ENCODE results near the gene ATXN1.

ATXN1 gene

DNA sequence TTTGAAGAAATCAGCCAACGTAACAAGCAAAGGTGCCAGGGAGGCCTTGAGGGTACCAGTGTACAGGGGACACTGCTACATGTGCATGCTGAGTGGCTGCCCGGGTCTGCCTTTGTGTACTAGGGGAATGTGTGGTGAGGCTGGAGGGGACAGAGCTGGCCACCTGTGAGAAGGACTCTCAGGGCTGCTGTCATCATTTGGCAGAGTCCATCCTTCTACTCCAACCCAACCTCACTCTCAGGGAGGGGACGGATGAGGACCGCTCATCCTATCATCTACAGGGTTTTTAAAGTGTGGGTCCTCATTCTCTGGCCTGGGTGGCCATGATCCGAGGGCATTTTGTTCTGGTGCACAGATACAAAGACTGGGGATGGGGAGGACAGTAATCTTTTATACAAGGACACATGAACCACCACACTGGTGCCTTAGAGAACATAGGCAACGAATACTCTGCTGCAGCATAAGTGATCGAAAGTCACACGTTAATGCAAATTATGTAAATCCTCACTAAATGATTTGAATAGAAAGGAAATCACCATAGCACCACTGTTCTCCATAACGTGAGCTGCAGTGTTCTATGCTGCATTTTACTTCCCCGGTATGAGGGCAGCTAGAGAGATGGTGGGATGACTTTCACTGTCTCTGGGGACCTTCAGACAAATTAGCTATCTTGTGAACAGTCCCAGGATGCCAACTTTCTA lies 341.5 kb downstream of the ATXN1 start:
- TF ChIP-seq CTCF (IDR thresholded peaks at IDR 0.05): no peak

DNA sequence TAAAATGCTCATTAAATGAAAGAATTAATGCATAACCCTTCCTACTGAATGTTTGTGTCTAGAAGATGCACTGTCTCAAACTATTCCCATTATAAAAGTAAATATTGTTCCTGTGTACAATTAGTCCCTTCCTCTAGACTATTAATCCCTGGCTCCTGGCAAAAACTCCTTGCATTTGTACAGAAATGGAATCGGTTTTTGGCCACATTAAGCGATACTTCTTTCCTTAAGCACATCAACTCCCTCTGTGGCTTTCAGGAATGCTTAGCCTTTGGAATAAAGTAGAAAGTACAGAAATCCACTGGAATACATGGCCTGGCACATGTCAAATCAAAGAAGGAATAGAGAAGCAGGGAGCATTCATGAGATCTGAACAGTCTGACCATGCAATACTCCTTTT lies 343.1 kb downstream of the ATXN1 start:
- TF ChIP-seq CTCF (IDR thresholded peaks at IDR 0.05): no peak

GRCh38 chr6:16415677-16416076 lies 345.6 kb downstream of the ATXN1 start:
- no peak for TF ChIP-seq CTCF (IDR thresholded peaks at IDR 0.05)

DNA sequence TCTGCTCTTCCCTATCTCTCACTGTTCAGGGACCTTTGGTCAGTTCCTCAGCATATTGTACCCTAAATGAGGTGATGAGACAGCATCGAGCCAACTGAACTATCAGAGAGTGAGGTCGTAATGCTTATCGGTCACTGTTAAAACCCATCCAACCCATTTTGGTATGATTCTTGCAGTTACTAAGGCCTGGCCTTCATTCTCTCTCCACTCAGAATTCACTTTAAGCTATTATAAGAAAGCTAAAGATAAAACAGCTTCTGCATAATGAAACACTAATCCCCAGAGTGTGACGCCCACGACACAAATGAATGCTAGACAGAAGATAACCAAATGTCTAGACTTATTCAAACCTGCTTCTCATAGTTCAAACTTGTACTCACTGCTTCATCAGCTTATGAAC lies 347.1 kb downstream of the ATXN1 start:
- no peak for TF ChIP-seq CTCF (IDR thresholded peaks at IDR 0.05)

GRCh38 chr6:16413399-16413798 lies 347.9 kb downstream of the ATXN1 start:
- TF ChIP-seq CTCF (IDR thresholded peaks at IDR 0.05): no peak

GRCh38 chr6:16412982-16413381 lies 348.3 kb downstream of the ATXN1 start:
- TF ChIP-seq CTCF (IDR thresholded peaks at IDR 0.05): no peak

- no peak for TF ChIP-seq CTCF (IDR thresholded peaks at IDR 0.05)
Observed at GRCh38 chr6:16412171-16412570, 349.1 kb downstream of the ATXN1 start.
